RPMI8226 (cell line): ENCODE results near the gene LRRC46.
A peak's percentile ranks its signal among the peaks of the same experiment; 100 is the strongest.

Experiments used
- DNase-seq: peaks from one replicate; pipeline ENCODE4 v3.0.0-alpha.2; 2015

Gene LRRC46

DNA sequence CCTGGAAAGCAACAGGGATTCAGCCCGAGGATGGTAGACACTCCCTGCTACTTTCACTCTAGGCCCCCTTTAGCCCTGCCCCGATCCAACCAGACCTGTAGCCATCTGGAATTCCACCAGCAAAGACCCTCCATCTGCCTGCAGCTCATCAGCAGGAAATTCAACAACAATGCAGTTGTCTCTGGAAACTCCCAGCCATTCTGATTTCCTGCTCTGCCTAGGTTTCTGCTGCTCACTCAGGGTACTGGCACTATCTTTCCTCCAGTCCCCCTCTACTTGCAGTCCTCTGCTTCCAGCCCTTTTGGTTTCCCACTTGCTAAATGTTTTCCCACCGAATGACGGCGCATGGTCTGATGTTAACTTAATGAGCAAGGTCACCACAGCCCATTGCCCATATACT lies 22.1 kb downstream of the LRRC46 start:
- no peak for DNase-seq

DNA sequence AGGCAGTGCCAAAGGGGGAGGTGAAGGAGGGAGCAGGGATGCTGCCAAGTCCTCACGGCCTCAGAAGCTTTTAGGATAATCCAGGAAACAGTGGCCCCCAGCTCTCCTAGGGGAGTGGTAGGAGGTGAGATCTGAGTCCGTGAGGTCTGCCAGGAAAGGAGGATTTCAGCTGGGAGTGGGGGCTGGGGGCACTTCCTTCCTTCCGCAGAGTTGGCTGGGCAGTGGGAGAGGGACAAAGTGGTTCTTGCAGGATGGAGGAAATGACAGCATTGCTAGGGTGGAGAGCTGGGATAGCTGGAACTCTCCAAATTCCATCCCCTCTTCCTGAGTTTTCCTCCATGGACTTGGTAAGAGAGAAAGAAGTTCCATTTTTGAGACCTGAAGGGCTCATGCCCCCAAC lies 24.3 kb downstream of the LRRC46 start:
- no peak for DNase-seq

DNA sequence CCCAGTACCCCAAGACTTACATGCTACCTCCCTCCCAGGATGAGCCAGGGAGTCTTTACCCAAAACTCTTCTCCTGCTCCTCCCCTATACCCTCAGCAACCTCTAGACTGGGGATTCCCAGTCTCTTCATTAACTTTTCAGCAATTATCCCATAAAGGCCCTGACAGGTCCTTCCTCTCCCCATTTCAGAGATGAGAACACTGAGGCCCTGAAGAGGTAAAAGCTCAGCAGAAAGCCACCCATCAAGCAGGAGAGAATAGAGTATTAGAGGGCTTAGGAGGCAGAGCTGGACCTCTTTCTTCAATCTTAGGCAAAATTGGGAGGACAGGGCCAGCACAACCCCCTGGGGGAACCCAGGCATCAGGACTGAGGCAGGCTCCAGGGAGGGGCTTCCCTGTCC lies 25.4 kb downstream of the LRRC46 start:
- no peak for DNase-seq

DNA sequence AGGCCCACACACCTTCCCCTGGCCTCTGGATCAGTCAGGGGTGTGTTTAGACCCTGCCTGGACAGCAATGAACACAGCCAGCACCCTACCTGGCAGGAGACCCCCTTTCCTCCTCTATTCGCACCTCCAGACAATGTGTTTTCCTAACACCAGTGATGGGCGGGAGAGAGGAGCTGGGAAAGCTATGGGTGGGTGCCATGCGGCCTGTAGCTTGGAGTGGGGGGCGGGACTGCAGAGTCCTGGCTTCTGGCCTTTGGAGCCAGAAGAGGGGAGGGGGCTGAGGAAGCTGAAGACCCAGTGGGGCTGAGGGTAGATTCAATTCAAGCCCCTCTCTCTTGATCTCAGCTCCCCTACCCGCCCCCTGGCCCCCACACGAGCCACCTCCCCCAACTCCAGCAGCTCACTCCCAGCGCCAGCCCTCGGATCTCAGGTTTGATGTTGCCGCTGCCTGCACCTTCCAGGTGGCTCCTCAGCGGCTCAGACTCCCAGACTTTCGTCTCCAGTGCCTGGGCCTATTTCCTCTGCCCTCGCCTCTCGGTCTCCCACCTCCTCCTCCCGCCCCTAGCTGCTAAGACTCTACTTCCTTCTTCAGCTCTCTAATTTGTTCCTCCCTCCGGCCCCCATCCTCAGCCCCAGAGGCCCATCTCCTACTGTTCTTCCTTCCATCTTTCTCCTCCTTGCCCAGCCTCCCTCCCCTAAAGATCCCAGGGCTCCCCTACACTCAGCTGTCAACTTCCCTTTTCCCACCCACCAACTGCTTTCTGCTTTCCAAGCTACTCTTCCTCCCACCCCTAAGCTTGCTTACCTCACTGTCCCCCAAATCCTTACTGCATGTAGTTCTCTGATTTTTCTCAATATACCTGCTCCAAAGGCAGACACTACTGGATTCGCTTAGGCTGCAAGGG lies 26.3 kb downstream of the LRRC46 start:
- no peak for DNase-seq

DNA sequence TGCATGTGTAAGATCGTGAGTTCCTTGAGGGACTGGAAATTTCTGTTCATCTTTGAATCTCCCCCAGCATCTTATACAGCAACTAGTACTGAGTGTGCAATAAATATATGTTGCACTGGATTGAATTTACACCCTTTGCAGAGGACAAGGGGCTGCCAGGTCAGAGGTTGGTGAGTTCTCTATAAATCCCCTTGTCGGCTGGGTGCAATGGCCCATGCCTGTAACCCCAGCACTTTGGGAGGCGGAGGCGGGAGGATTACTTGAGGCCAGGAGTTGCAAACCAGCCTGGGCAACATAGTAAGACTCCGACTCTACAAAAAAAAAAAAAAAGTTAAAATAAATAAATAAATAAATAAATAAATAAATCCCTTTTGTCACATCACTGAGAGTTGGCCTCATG lies 28.9 kb downstream of the LRRC46 start:
- DNase-seq: no peak

DNA sequence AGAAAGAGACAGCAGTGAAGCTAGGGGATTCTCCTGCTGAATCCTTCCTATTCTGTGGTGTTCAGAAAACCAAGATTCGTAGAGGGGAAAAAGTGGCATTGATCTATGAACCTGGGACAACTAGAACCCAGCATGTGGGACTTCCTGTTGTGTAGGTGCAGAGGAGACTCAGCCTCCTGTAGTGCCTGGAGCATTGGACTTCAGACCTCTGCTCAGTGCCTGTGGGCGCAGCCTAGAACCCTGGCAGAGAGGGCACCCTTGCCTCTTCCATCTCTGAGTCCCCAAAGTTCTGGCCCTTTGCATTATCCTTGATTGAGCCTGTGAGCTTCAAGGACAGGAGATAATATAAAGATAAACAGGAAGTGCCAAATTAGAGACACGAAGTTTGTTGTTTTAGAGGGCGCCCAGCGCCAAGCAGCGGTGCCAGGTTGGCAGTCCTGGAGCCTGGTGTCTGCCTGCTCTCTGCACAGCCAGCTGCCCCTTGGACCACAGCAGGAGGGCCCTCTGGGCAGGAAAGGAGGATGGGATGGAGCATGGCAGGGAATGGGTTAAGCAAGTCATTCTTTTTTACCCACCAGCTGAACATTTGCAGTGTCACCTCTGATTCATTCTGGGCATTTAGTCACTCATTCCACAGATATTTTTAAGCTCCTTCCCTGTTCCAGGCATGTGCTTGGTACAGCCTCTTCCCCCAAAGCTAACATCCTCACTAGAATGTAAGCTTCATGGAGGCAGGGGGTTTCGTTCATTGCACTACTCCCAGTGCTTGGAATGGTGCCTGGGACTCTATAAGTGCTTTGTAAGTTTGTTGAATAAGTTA lies 31.4 kb downstream of the LRRC46 start:
- no peak for DNase-seq

DNA sequence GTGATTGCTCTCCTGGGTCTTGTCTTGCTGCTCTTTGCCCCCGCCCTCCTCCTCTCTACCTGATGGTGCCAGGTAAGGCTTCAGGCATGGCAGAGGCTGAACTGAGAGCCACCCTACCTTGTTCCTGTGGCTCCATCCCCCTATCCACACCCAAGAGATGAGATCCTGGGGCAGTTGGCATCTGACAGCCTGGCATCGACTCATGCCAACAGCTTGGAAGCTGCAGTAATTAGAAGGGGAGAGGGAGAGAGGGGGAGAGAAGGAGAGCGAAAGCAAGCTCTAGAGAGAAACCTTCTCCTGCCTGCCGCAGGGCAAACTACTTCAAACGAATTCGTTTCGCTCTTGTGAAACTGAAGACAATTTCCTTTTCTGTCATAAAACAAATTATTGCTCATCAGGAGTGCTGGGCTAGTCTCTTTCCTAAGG lies 33.3 kb downstream of the LRRC46 start:
- DNase-seq: peak; percentile 39

DNA sequence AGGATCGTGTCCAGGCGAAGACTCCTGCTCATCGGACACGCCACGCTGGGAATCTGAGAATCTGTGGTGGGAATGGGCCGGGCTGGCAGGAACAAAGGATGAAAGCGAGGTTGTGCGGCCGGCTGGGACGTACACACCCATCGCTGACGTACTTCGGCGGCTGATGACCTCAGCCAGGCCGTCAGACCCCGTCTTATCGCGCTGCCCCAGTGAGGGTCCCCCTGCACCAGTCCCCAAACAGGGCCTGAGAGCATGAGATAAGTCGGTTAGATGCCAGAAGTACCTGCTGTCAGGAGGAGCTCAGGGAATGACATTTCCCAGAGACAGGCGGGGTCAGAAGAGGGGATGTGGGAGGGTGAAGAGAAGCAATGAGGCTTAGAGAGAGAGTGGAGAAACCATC lies 35.5 kb downstream of the LRRC46 start:
- DNase-seq: no peak

DNA sequence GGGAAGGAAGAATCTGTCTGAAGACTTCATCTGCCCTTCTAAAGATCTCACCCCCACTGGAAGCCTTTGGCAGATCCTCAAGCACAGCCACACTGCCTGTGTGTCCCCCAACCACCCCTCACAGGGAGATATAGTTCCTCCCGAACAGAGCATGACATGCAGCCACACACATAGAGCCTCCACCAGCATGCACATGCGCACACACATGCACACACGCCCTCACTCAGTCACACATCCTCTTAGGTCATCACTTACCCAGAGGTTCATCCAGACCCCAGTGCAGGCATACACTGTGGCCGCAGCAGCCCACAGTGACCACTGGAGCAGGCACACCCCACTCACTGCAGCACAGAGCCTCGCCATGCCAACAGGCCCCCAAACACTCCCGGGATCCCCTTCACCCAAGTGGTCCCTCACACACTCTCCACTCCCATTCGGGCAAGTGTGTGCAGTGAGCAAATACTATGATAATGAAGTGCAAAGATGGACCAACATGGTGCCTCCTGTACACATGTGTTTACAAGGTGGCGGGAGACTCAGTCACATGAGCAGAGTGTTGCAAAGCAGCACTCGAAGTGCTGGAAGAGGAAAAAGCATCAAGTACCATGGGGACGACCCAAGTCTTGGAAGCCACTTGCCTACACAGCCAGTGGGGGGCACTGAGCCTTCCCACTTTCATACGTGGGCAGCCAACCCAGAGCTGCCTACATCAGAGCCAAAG lies 36.5 kb downstream of the LRRC46 start:
- DNase-seq: no peak

DNA sequence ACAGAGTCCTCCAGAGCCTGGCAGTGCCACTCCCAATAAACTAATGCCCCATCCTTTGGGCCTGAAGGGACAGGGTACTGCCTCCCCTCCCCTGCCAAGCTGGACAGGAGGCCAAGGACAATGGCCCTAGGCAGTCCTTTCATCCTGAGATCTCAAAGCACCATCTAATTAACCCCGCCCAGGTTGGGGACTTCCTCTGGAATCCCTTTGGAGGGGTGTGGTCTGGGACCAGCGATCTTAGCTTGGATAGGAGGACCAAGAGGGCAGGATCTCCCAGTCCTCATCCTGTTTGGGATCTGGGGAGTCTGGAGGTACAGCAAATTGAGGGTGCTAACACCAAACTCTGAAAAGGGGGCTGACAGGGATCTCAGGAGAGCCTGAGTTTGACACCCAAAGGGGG lies 37.6 kb downstream of the LRRC46 start:
- no peak for DNase-seq

DNA sequence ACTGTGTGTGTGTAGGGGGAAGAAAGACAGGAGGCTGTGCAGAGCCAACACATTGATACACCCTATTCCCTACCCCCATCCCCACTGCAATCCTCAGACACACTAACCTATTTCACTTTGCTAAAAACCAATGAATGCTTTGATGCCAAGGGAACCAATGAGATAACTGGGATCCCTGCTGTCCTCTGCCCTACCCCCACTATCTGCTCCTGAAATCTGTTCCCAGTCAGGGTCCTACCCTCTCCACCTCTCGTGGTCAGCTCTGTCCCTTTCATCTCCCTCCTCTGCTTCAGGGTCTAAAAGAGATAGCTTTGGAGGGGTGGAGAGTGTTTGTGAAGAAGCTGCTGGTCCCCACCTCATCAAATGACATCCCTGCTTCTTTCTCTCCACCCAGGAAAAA lies 38.6 kb downstream of the LRRC46 start:
- DNase-seq: no peak

DNA sequence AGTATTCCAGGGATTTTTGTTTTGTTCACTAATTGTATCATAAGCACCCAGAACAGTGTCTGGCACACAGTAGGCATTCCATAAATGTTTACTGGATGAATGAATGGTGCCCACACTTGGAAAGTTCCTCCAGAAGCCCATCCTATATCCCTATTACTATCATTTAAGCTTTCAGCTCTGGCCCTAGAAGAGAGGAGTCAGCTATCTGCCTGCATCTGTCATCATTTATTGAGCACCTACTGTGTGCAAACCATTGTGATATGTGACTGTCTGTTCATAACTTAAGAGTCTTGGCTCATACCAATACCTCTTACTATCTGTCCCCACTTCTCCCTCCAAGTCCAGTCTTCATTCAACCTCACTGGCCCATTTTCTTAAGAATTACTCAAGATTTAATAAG lies 39.6 kb downstream of the LRRC46 start:
- DNase-seq: no peak

DNA sequence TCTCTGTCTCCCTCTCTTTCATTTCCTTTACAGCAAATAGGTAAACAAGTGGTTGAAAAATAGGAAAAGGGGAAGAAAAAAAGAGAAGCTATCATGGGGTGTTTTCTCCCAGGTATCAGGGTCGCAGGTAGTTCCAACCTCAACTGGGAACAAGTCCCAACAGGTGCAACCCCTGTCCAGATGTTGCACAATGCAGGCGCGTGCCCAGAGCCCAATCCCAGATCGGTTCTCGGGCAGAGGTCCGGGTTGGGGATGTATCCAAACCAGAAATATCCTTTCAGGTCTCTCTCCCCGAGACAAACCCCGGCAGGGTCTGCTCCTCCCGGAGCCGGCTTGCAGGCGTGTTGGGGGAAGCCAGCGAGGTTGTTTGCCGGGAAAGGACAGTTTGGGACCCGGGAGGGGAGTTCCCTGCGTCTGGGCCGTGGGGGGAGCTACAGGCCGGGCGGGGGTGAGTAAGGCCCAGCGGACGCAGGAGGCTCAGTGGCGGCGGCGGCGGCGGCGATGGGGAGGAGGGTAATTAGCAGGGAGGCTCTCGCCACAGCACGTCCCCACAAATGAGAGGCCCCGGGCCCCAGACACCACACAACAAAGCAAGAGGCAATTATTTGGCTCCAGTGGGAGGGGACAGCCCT lies 40.7 kb downstream of the LRRC46 start:
- no peak for DNase-seq

DNA sequence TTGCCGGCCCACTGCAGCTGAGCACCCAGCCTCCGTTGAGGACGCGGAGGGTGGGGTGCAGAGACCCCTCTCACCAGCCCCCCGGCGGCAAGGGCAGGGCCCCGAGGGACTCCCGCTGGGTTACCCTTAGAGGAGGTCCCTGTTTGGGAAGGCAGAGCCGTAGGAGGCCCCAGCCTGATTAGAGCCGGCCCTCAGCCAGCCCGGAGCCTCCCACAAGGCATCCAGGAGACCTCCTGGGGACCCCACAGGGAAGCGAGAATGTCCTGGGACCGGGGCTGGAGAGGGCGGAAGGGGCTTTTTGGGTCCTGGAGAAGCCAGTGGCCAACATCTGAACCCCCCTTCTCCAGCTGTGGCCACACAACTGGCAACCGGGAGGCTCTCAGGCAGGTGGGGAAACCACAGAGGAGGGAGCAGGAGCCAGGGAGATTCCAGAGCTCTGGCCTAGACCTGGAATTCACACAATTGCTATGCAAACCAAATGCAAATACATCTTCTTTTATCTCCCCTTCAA lies 41.2 kb downstream of the LRRC46 start:
- no peak for DNase-seq

DNA sequence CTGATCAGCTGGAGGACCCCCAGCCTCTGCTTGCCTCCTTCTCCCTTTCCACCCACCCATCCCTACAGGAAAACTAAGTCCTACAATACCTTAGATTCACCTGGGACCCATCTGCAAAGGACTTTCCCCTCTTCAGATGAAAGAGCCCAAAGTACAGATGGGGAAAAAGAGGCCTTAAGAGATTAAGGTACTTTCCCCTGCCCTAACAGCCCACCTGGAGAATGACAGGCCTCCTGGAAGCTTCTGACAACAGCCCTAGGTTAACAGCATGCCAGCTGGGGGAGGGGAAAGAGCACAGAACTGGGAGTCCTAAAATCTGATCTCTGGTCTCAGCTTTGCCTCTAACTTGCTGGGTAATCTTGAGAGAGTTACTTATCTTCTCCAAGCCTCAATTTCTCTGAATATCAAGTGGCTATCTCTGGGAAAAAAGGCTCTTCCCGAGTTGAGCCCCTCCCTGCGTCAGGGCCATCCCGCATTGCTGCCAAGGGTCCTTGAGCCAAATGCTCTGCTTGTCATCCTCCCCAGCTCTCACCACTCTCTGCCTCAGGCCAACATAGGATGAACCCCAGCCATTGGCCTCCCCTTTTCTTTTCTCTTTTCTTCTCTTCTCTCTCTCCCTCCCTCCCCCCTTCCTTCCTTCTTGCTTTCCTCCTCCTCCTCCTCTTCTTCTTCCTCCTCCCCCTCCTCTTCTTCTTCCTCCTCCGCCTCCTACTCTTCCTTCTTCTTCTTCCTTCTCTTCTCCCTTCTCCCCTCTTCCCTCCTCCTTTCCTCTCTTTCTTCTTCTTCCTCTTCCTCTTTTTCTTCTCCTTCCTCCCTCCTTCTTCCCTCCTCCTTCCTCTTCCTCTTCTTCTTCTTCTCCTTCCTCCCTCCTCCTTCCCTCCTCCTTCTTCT lies 42.0 kb downstream of the LRRC46 start:
- DNase-seq: no peak

DNA sequence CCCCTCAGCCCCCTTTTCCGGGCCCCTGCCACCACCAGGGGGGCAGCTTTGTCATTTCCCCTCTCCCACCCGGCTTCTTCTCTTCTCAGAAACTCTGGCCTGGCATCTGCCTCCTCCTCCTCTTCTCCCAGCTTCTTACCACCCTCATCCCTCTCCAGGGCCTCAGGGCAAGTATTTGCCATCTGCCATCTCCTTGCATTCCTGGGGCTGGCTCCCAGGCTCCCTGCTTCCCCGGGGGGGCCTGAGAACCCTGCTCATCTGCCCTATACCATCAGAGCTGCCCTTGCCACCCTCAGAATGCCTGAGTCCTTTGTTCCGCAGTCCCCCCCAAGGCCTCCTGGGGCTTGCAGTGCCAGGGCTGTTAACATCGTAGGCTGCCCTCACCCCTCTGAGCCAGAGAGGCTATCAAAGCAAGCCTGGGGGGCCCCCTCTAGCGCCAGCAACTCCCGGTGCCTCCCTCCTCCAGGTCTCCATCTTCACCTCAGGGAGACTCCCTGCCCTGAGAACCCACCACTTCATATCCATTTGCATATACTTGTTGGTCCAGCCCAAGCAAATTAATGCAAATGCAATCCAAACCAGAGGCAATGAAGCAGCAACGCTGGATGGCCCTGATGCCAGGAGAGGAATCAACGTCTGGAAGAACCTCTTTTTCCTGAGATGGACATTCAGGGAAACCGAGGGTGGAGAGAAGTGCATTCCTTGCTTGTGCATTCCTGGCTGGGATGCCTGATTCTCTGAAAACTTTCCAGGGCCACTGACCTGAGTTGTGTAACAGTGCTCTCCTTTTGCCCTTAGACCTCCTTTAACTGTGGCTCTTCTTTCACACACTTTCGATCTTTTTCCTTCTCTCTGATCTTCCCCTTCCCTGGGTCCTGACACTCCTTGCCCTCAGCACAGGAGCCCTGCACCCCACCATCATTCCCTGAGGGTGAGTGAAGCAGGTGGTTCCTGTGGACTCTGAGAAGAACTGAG lies 43.8 kb downstream of the LRRC46 start:
- no peak for DNase-seq

DNA sequence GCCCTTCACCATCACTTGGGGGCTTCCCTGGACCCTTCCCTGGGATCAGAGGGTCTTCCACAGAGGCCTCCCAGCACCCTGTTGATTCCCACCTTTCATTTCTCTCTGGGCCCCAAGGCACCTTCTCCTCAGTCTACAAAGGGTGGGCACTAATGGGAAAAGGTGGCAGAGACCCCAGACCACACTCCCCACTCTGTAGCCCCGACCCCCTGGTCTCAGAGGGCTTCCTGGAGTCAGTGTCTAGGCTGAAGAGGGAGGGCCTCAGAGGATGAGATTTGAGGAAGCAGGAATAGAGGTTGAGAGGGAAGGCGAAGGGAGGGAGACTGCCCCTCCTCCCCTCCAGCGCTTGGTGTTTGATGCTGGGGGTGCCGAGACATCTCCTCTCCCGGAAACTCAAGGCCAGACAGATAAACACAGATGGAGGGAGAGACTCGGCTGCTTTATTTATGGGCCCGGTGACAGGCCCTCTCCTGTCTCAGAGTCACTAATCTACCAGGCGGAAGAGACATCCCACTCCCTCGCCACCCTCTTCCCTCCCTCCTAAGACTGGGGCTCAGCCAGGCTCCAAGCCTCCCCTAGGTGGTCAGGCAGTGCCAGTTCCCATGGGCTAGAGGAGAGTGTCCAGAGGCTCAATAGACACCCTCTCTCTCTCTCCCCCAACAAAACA lies 46.0 kb downstream of the LRRC46 start:
- DNase-seq: no peak

DNA sequence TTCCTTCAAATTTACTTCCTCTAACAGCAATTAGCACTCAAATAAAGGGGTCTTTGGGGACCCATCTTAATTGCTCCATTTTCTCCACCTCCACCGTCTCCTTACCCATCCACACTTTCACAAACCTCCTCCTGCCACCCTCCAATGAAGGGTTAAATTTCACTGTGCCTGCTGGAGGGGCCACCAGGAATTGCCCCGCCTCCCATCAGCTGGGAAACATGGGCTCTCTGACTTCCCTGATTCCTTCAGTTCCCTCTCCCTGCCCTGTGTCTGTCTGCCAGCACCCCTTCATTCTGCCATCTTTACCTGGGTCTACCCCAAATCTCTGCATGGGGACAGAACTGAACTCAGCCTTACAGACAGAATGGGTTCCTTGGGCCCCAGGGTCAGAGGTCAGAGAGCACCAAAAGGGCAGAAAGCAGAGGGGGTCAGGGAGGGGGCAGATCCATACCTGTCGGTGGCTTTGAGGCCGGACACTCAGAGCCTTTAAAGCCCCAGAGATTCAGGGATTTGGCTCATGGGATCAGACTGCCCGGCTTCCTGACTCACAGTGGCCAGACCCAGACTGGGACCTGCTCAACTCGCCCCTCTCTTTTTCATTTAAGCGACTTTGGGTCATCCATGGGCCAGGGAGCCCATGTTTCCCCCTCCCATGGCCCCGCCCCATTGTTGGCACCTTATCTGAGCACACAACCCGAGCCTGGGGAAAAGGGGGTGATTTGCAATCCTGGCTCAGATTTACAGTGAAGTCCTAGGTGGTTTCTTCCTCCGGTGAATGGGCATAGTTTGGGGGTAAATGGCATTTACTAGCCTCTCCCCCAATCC lies 46.9 kb downstream of the LRRC46 start:
- DNase-seq: no peak

DNA sequence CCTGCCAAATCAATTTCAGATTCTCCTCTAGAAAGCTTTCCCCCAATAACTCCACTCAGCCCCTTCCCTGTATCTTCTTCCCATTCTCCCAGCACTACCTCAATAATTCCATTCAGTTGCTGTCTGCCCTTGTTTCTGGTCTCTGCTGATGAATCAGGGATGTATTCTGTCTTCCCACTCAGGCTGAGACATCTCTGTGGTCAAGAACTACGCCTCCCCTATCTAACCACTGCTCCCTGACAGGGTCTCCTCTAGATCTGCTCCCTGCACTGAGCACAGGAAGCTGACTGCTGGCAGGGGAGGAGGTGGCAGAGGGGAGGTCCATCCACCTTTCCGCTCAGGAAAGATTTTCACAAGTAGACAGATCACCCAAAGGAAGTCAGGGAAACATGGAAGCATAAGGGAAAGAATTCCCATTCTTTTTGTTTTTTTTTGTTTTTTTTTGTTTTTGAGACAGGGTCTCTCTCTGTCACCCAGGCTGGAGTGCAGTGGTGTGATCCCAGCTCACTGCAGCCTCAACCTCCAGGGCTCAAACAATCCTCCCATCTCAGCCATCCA lies 47.6 kb downstream of the LRRC46 start:
- no peak for DNase-seq
